K562 (cell line): Measurements from ENCODE around the gene NR6A1. TPM values are rescaled to one million over a fixed set of nuclear protein-coding genes. Genes with fewer than 3 reads are reported as not detected.
A peak's percentile ranks its signal among the peaks of the same experiment; 100 is the strongest.

Experiments
- ATF3 ChIP-seq, 2 experiments: fragments of 450-650 bp in 1 of 2; sonication (generic) in 1 of 2; formaldehyde crosslinking in 1 of 2; IDR thresholded peaks in 1 of 2; conservative IDR thresholded peaks in 1 of 2; 2 replicates each; pipeline versions ENCODE4 v1.6.1 to v1.8.1; 2016 to 2023; ENCODE audit warnings: mild to moderate bottlenecking in 2 of 2, moderate library complexity in 2 of 2, inconsistent platforms in 1 of 2, missing genetic modification reagents in 1 of 2
- CBFA2T2 ChIP-seq: fragments of 450-650 bp; conservative IDR thresholded peaks from 2 replicates; pipeline ENCODE4 v1.6.1; 2017; ENCODE audit warnings: mild to moderate bottlenecking
- CREM ChIP-seq: IDR thresholded peaks from 2 replicates; pipeline ENCODE4 v1.6.1; 2014; ENCODE audit warnings: antibody characterized with exemption, low read depth
- EWSR1 ChIP-seq: fragments of 450-650 bp; IDR thresholded peaks from 2 replicates; pipeline ENCODE4 v1.6.1; 2018; ENCODE audit warnings: borderline replicate concordance, mild to moderate bottlenecking, low read depth, moderate library complexity; ENCODE audit not compliant: partially characterized antibody
- FOXK2 ChIP-seq, 2 experiments: fragments of 450-650 bp; IDR thresholded peaks in 1 of 2; conservative IDR thresholded peaks in 1 of 2; 2 replicates each; pipeline ENCODE4 v1.6.1; 2016; ENCODE audit warnings: low read depth in 2 of 2, mild to moderate bottlenecking in 1 of 2
- GTF2A2 ChIP-seq: IDR thresholded peaks from 2 replicates; pipeline ENCODE4 v1.6.1; 2016; ENCODE audit warnings: mild to moderate bottlenecking, missing genetic modification characterization, missing compliant biosample characterization
- HDAC2 ChIP-seq: fragments of 450-650 bp; IDR thresholded peaks from 2 replicates; pipeline ENCODE4 v1.6.1; 2016; ENCODE audit warnings: mild to moderate bottlenecking
- HMGN3 ChIP-seq: IDR thresholded peaks from 2 replicates; pipeline ENCODE4 v1.6.1; 2011; ENCODE audit warnings: borderline replicate concordance, low read depth, mild to moderate bottlenecking, mixed read lengths, low read length; ENCODE audit not compliant: insufficient read length; ENCODE audit errors: extremely low read depth
- JUND ChIP-seq, 2 experiments: IDR thresholded peaks; 2 replicates in 1 of 2; 3 replicates in 1 of 2; pipeline ENCODE4 v1.6.1; 2011; ENCODE audit warnings: borderline replicate concordance in 2 of 2, low read depth in 2 of 2, low read length in 2 of 2, improper control_type of control experiment in 1 of 2, missing biosample characterization in 1 of 2, missing genetic modification characterization in 1 of 2, missing genetic modification reagents in 1 of 2
- KAT2B ChIP-seq: IDR thresholded peaks from one replicate; pipeline ENCODE4 v1.6.1; 2012; ENCODE audit warnings: low read depth, mild to moderate bottlenecking, control low read depth, inconsistent platforms, low read length, moderate library complexity
- LEF1 ChIP-seq: fragments of 450-650 bp; IDR thresholded peaks from 2 replicates; pipeline ENCODE4 v1.6.1; 2016; ENCODE audit warnings: mild to moderate bottlenecking
- MAZ ChIP-seq, 2 experiments: fragments of 450-650 bp in 1 of 2; sonication (generic) in 1 of 2; formaldehyde crosslinking; IDR thresholded peaks in 1 of 2; conservative IDR thresholded peaks in 1 of 2; 2 replicates each; pipeline versions ENCODE4 v1.4.0 to v1.5.0; 2020; ENCODE audit warnings: mild to moderate bottlenecking in 1 of 2, missing genetic modification reagents in 1 of 2
- NBN ChIP-seq: fragments of 450-650 bp; IDR thresholded peaks from 2 replicates; pipeline ENCODE4 v1.6.1; 2016; ENCODE audit warnings: low read depth, mild to moderate bottlenecking
- PCBP2 ChIP-seq: fragments of 200-400 bp; formaldehyde crosslinking; IDR thresholded peaks from 2 replicates; pipeline ENCODE4 v1.6.1; 2018; ENCODE audit warnings: low read length, low read depth, mild to moderate bottlenecking, moderate library complexity; ENCODE audit not compliant: poor library complexity, severe bottlenecking
- RHOXF2B ChIP-seq: fragments of 250-450 bp; sonication (Bioruptor Pico); conservative IDR thresholded peaks from 2 replicates; pipeline ENCODE4 v1.5.1; 2021
- SAFB ChIP-seq: fragments of 200-400 bp; formaldehyde crosslinking; IDR thresholded peaks from 2 replicates; pipeline ENCODE4 v1.6.1; 2017; ENCODE audit warnings: low read depth, low read length, borderline replicate concordance
- polyA plus RNA-seq, 8 experiments: library from polyadenylated mRNA; depleted of rRNA in 4 of 8; stranded (reverse) in 5 of 8; unstranded in 3 of 8; fragments of >200 nt; fragmentation: Nextera tagmentation in 2 of 8; fragmentation: Illumina TruSeq in 1 of 8; extraction: Ambion mirVana in 2 of 8; extraction: Trizol in 1 of 8; gene quantifications; 2 replicates each; pipeline versions ENCODE4 v1.2.1 to v1.2.3, GENCODE V29; 2011 to 2014; ENCODE audit warnings: inconsistent platforms in 1 of 8, missing spikeins in 1 of 8
- total RNA-seq, 7 experiments: library from RNA; depleted of rRNA in 6 of 7; stranded (reverse); fragments of >200 nt in 6 of 7; fragmentation: Illumina TruSeq in 2 of 7; extraction: Trizol in 2 of 7; gene quantifications; 2 replicates each; pipeline versions ENCODE4 v1.2.1 to v1.2.3, GENCODE V29; 2011 to 2021; ENCODE audit warnings: low replicate concordance in 1 of 7
- TF ChIP-seq, protein P1 (sequence below), 2 experiments: fragments of 250-450 bp in 1 of 2; fragments of 450-650 bp in 1 of 2; sonication (Bioruptor Pico) in 1 of 2; IDR thresholded peaks; 2 replicates each; pipeline versions ENCODE4 v1.6.1 to v1.8.0; 2016 to 2021; ENCODE audit warnings: mild to moderate bottlenecking in 2 of 2, moderate library complexity in 2 of 2, missing compliant biosample characterization in 1 of 2, missing genetic modification characterization in 1 of 2
- TF ChIP-seq, protein P2 (sequence below): sonication (generic); formaldehyde crosslinking; IDR thresholded peaks from 2 replicates; pipeline ENCODE4 v1.8.0; 2022; ENCODE audit warnings: missing genetic modification reagents, mild to moderate bottlenecking, moderate library complexity, borderline replicate concordance
- TF ChIP-seq, protein P3 (sequence below): fragments of 450-650 bp; IDR thresholded peaks from 2 replicates; pipeline ENCODE4 v1.6.1; 2016
- TF ChIP-seq, protein P4 (sequence below): fragments of 450-650 bp; formaldehyde crosslinking; IDR thresholded peaks from 2 replicates; pipeline ENCODE4 v1.4.0; 2020; ENCODE audit warnings: mild to moderate bottlenecking, moderate library complexity

NR6A1 gene
- total and polyA plus RNA-seq, 9 of the 15 experiments (the other 6 are each of a cell fraction or from before 2014, with no cell fraction given): 9.7 to 55.4 (median 28.3) TPM

DNA sequence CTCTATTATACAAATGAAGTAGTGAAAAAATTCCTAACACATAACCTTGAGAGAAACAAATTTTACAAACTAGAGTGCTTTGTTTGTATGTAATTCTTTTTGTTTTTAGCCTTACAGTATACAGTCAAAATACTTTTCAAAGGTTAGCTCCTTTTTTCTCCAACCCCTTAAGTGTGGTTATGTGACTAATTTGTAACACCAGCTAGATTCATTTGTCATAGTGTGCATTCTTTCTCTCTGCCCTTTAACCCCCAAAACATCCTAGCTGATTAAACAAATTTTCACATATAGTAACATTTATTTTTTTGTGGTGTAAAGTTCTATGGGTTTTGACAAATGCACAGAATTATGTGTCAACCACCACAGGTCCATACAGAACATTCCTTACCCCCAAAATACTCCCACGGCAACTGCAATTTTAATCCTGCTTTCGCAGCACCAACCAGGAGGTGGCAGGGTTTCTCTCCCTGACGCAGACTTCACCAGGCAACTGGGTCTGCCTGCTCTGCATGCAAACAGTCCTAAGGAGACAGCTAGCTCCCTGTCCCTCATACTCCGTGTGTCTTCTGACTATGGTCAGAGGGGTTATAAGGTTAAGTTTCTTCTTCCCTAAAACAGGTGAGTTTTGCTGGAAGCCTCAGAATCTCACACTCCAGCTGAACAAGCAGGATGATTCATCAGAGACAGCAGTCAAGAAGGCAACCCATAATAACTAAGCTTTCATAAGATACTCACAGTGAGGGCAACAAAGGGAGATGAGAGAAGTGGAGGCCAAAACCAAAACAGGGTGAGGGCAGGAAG lies 219.4 kb downstream of the NR6A1 start (continued):
- TF ChIP-seq EWSR1 (no peak), MAZ (CRISPR knock-in tag; conservative IDR thresholded peaks at IDR 0.05 in 1 of 2, IDR thresholded peaks at IDR 0.05 in 1 of 2) (peak in 1 of 2 experiments; percentile 42; a peak in 1 of 4 replicates), CREM (peak; percentile 49; the same call in 1 of the 2 replicates), FOXK2 (conservative IDR thresholded peaks at IDR 0.05 in 1 of 2, IDR thresholded peaks at IDR 0.05 in 1 of 2; ENCODE audit: low read depth in 2 of 2) (no peak), RHOXF2B (CRISPR knock-in tag) (no peak), ATF3 (IDR thresholded peaks at IDR 0.05) (peak; percentile 15; the same call in 1 of the 2 replicates), ATF3 (CRISPR knock-in tag; conservative IDR thresholded peaks at IDR 0.05) (no peak), GTF2A2 (tag) (no peak), CBFA2T2 (no peak), JUND (IDR thresholded peaks at IDR 0.05; ENCODE audit: borderline replicate concordance, low read depth, low read length) (0 out of 2 replicates have a peak, but pooled peaks have one; percentile 1), JUND (tag; IDR thresholded peaks at IDR 0.05; ENCODE audit: borderline replicate concordance, low read depth, low read length) (no peak; the same call in 2 of the 3 replicates), NBN (no peak), LEF1 (no peak), PCBP2 (no peak), SAFB (no peak), HDAC2 (no peak), KAT2B (no peak), HMGN3 (no peak)
- TF ChIP-seq, protein P1, sequence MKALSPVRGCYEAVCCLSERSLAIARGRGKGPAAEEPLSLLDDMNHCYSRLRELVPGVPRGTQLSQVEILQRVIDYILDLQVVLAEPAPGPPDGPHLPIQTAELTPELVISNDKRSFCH (CRISPR knock-in tag; IDR thresholded peaks at IDR 0.05): no peak
- TF ChIP-seq, protein P1 (tag; IDR thresholded peaks at IDR 0.05): no peak
- TF ChIP-seq, protein P2, sequence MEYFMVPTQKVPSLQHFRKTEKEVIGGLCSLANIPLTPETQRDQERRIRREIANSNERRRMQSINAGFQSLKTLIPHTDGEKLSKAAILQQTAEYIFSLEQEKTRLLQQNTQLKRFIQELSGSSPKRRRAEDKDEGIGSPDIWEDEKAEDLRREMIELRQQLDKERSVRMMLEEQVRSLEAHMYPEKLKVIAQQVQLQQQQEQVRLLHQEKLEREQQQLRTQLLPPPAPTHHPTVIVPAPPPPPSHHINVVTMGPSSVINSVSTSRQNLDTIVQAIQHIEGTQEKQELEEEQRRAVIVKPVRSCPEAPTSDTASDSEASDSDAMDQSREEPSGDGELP (CRISPR knock-in tag): peak; percentile 31; the same call in 1 of the 2 replicates
- TF ChIP-seq, protein P3, sequence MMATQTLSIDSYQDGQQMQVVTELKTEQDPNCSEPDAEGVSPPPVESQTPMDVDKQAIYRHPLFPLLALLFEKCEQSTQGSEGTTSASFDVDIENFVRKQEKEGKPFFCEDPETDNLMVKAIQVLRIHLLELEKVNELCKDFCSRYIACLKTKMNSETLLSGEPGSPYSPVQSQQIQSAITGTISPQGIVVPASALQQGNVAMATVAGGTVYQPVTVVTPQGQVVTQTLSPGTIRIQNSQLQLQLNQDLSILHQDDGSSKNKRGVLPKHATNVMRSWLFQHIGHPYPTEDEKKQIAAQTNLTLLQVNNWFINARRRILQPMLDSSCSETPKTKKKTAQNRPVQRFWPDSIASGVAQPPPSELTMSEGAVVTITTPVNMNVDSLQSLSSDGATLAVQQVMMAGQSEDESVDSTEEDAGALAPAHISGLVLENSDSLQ: peak; percentile 18; the same call in 1 of the 2 replicates
- TF ChIP-seq, protein P4, sequence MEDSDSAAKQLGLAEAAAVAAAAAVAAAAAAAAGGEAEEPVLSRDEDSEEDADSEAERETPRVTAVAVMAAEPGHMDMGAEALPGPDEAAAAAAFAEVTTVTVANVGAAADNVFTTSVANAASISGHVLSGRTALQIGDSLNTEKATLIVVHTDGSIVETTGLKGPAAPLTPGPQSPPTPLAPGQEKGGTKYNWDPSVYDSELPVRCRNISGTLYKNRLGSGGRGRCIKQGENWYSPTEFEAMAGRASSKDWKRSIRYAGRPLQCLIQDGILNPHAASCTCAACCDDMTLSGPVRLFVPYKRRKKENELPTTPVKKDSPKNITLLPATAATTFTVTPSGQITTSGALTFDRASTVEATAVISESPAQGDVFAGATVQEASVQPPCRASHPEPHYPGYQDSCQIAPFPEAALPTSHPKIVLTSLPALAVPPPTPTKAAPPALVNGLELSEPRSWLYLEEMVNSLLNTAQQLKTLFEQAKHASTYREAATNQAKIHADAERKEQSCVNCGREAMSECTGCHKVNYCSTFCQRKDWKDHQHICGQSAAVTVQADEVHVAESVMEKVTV: peak; percentile 57; the same call in 1 of the 2 replicates
